Loucy (cell line): ENCODE results near the gene HLA-DMB.

Source experiments
- H2AFZ ChIP-seq: fragments of 200-600 bp; sonication (generic); 2 replicates; pipeline ENCODE4 v1.6.0; 2016; ENCODE audit warnings: antibody characterized with exemption, mild to moderate bottlenecking, low read length, moderate library complexity
- H3F3A ChIP-seq: fragments of 200-600 bp; 2 replicates; pipeline ENCODE4 v1.6.0; 2016; ENCODE audit warnings: antibody characterized with exemption, low read depth, mild to moderate bottlenecking
- H3K27me3 ChIP-seq: fragments of 200-600 bp; sonication (generic); 2 replicates; pipeline ENCODE4 v1.6.1; 2014; ENCODE audit warnings: low read length, mild to moderate bottlenecking; ENCODE audit not compliant: insufficient read depth, poor library complexity, severe bottlenecking
- H3K36me3 ChIP-seq: fragments of 200-600 bp; sonication (generic); 2 replicates; pipeline ENCODE4 v1.6.1; 2016; ENCODE audit warnings: low read length; ENCODE audit not compliant: insufficient read depth
- H3K4me1 ChIP-seq: fragments of 200-600 bp; sonication (generic); 2 replicates; pipeline ENCODE4 v1.5.1; 2014; ENCODE audit warnings: low read length, mild to moderate bottlenecking; ENCODE audit not compliant: insufficient read depth, poor library complexity, severe bottlenecking
- H3K4me2 ChIP-seq: fragments of 200-600 bp; sonication (generic); 2 replicates; pipeline ENCODE4 v1.6.0; 2014; ENCODE audit warnings: antibody characterized with exemption, low read length, low read depth, mild to moderate bottlenecking; ENCODE audit not compliant: poor library complexity, severe bottlenecking
- H3K4me3 ChIP-seq: fragments of 200-600 bp; sonication (generic); 2 replicates; pipeline ENCODE4 v1.5.1; 2014; ENCODE audit warnings: low read length, mild to moderate bottlenecking, mixed read lengths; ENCODE audit not compliant: poor library complexity, severe bottlenecking
- H3K79me2 ChIP-seq: fragments of 200-600 bp; sonication (generic); 2 replicates; pipeline ENCODE4 v1.6.1; 2014; ENCODE audit warnings: low read length; ENCODE audit not compliant: insufficient read depth
- H3K9ac ChIP-seq: fragments of 200-600 bp; sonication (generic); 2 replicates; pipeline ENCODE4 v1.6.0; 2014; ENCODE audit warnings: mild to moderate bottlenecking, low read depth, low read length, moderate library complexity; ENCODE audit not compliant: poor library complexity, severe bottlenecking
- H3K9me2 ChIP-seq: fragments of 200-600 bp; sonication (generic); replicated peaks from 2 replicates; pipeline ENCODE4 v1.6.1; 2016; ENCODE audit warnings: low read depth, low read length, mixed read lengths
- H3K9me3 ChIP-seq: fragments of 200-600 bp; sonication (generic); 2 replicates; pipeline ENCODE4 v1.6.1; 2014; ENCODE audit warnings: mild to moderate bottlenecking, antibody characterized with exemption, low read length, low read depth; ENCODE audit not compliant: insufficient read depth
- H4K20me1 ChIP-seq: fragments of 200-600 bp; sonication (generic); 2 replicates; pipeline ENCODE4 v1.6.0; 2014; ENCODE audit warnings: antibody characterized with exemption, low read length, mild to moderate bottlenecking; ENCODE audit not compliant: insufficient read depth, poor library complexity, severe bottlenecking
- EZH2phosphoT487 ChIP-seq: fragments of 200-600 bp; IDR thresholded peaks from 2 replicates; pipeline ENCODE4 v1.6.1; 2018; ENCODE audit warnings: antibody characterized with exemption, mild to moderate bottlenecking, moderate library complexity, borderline replicate concordance
- TF ChIP-seq, protein P1 (sequence below): fragments of 200-600 bp; sonication (generic); conservative IDR thresholded peaks from 2 replicates; pipeline ENCODE4 v1.5.1; 2014; ENCODE audit warnings: mild to moderate bottlenecking, antibody characterized with exemption, low read length

HLA-DMB gene

DNA sequence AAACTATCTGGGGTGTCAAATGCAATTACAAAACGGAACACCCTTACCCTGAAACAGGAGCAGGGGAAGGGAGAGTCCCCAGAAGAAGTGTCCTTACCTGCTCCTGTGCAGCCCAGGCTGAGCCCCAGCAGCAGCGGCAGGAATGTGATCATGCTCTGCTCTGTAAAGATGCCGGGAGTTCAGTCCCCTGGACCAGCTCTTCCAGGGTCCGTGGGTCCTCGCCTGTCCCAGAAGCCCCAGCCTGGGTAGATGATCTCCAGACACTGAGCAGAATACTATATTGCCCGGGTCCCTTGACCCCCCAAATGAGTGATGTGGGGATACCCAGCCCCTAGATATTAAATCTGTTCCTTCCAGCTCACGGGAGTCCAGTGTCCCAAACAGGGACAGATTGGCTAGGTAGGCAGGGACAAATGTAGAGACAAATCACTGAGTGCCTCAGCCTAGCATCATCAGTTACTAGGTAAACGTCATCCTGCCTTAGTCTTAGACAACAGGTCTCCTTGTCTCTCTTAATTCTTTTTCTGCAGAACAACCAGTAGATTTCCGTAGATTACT is at the start of gene HLA-DMB:
HLA-DMB (minus strand) TSS at position 373 of the 558 bp plus-strand sequence; CDS start at position 152, 221 bp downstream.
- H3K4me3 ChIP-seq, result peak within 1 kb of the TSS; percentile 72
- H4K20me1 ChIP-seq, result no peaks in the 10 kb centered on the region
- peak within 1 kb of the TSS; percentile 70 for H3K9ac ChIP-seq
- no peaks in the 10 kb centered on the region for H3K36me3 ChIP-seq
- TF ChIP-seq EZH2phosphoT487, result no peak
- TF ChIP-seq, protein P1, sequence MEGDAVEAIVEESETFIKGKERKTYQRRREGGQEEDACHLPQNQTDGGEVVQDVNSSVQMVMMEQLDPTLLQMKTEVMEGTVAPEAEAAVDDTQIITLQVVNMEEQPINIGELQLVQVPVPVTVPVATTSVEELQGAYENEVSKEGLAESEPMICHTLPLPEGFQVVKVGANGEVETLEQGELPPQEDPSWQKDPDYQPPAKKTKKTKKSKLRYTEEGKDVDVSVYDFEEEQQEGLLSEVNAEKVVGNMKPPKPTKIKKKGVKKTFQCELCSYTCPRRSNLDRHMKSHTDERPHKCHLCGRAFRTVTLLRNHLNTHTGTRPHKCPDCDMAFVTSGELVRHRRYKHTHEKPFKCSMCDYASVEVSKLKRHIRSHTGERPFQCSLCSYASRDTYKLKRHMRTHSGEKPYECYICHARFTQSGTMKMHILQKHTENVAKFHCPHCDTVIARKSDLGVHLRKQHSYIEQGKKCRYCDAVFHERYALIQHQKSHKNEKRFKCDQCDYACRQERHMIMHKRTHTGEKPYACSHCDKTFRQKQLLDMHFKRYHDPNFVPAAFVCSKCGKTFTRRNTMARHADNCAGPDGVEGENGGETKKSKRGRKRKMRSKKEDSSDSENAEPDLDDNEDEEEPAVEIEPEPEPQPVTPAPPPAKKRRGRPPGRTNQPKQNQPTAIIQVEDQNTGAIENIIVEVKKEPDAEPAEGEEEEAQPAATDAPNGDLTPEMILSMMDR, result no peak
- H3K9me2 ChIP-seq, result no peaks in the 10 kb centered on the region
- no peaks in the 10 kb centered on the region for H3K9me3 ChIP-seq
- peak within 1 kb of the TSS; percentile 74 for H2AFZ ChIP-seq
- no peaks in the 10 kb centered on the region for H3K27me3 ChIP-seq
- H3K4me2 ChIP-seq, result peak within 1 kb of the TSS; percentile 89
- H3F3A ChIP-seq, result 0 out of 2 replicates have a peak, but pooled peaks cover 3% of the 10 kb centered on the region
- peaks cover 53% of the 10 kb centered on the region for H3K4me1 ChIP-seq
- no peaks in the 10 kb centered on the region; the same call in 1 of the 2 replicates for H3K79me2 ChIP-seq

DNA sequence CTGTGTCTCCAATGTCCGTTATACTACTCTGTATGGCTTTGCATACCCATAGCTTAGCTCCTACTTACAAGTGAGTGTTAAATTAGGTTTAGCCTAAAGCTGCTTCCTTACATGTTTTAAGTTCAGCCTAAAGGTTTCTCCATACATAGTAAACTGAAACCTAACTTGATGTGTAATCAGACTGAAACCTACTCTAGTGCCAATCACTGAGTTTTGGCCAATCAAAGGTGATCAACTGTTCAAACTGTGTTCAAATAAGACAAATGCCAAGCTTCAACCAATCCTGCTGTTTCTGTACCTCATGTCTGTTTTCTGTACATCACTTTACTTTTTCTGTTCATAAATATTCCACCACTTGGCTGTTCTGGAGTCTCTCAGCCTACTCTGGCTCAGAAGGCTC is 48.5 kb upstream of the HLA-DMB start:
- no peak overlapping the region for H3K4me2 ChIP-seq
- H3K9ac ChIP-seq, result no peak overlapping the region
- H3K4me3 ChIP-seq, result no peak overlapping the region
- no peak overlapping the region for H2AFZ ChIP-seq
- TF ChIP-seq, protein P1, result no peak
- no peak for TF ChIP-seq EZH2phosphoT487
- H4K20me1 ChIP-seq, result peaks cover under 1% of the 10 kb centered on the region
- peaks cover 3% of the 10 kb centered on the region; the same call in 1 of the 2 replicates for H3F3A ChIP-seq
- H3K79me2 ChIP-seq, result no peaks in the 10 kb centered on the region
- H3K36me3 ChIP-seq, result no peaks in the 10 kb centered on the region
- H3K9me2 ChIP-seq, result no peaks in the 10 kb centered on the region
- H3K9me3 ChIP-seq, result no peaks in the 10 kb centered on the region
- no peaks in the 10 kb centered on the region for H3K4me1 ChIP-seq
- H3K27me3 ChIP-seq, result no peaks in the 10 kb centered on the region

DNA sequence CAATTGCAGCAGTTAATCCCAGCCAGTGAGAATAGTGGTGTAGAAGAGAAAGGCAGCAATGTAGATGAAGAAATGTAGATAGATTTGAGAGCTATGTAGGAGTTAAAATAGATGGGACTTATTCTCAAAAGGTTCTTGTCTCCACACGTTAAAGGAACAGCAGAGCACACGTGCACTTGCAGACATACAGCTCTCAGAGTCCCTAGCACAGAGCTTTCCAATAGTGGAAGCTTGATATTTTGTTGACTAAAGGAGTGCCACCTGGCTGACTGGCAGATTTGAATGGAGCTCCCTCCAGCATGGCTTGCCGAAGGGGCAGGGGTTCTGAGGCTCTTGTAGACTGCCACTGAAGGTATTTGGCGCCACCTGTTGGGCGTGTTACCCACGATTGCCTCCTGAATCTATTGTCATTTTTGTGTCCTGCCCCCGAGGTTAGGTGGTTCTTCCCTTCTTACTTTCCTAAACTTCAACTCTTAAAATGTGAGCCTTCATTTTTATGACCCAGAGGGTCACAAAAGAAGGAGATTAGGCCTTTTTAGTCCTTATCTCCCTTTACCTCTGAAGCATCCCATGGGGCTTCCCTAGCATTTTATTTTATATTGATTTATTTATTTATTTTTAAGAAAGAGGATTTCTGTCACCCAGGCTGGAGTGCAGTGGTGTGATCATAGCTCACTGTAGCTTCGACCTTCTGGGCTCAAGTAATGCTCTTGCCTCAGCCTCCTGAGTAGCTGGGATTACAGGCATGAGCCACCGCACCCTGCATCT is 44.0 kb upstream of the HLA-DMB start:
- no peak overlapping the region for H2AFZ ChIP-seq
- H3K4me3 ChIP-seq, result no peak overlapping the region
- H3K4me1 ChIP-seq, result peaks cover 7% of the 10 kb centered on the region
- no peak overlapping the region for H3K9ac ChIP-seq
- H3K4me2 ChIP-seq, result no peak overlapping the region
- no peaks in the 10 kb centered on the region for H3K9me3 ChIP-seq
- H3K36me3 ChIP-seq, result peaks cover 27% of the 10 kb centered on the region
- H4K20me1 ChIP-seq, result peaks cover 29% of the 10 kb centered on the region
- TF ChIP-seq, protein P1, result peak; percentile 84
- TF ChIP-seq EZH2phosphoT487, result no peak
- H3K79me2 ChIP-seq, result peaks cover 16% of the 10 kb centered on the region
- H3F3A ChIP-seq, result peaks cover 46% of the 10 kb centered on the region
- no peaks in the 10 kb centered on the region for H3K27me3 ChIP-seq
- no peaks in the 10 kb centered on the region for H3K9me2 ChIP-seq
